DOHH2 (cell line): Measurements from ENCODE around the gene ADM.

Source experiments
- H3F3A ChIP-seq: fragments of 200-600 bp; sonication (generic), shearing (Covaris generic); 2 replicates; pipeline ENCODE4 v1.6.0; 2016; ENCODE audit warnings: antibody characterized with exemption, mild to moderate bottlenecking; ENCODE audit not compliant: control insufficient read depth, insufficient read depth
- H3K27ac ChIP-seq: fragments of 200-600 bp; sonication (generic); 2 replicates; pipeline ENCODE4 v1.5.1; 2014; ENCODE audit warnings: low read depth, mild to moderate bottlenecking, low read length, moderate library complexity
- H3K27me3 ChIP-seq: fragments of 200-600 bp; sonication (generic); 2 replicates; pipeline ENCODE4 v1.6.1; 2014; ENCODE audit warnings: mild to moderate bottlenecking, low read length, mixed read lengths; ENCODE audit not compliant: control insufficient read depth
- H3K36me3 ChIP-seq: fragments of 200-600 bp; sonication (generic); 2 replicates; pipeline ENCODE4 v1.6.1; 2014; ENCODE audit warnings: mild to moderate bottlenecking, low read length, moderate library complexity, mixed read lengths; ENCODE audit not compliant: control insufficient read depth
- H3K4me1 ChIP-seq: fragments of 200-600 bp; sonication (generic); 2 replicates; pipeline ENCODE4 v1.6.1; 2014; ENCODE audit warnings: mild to moderate bottlenecking, low read length, mixed read lengths; ENCODE audit not compliant: control insufficient read depth
- H3K4me2 ChIP-seq: fragments of 200-600 bp; sonication (generic); 2 replicates; pipeline ENCODE4 v1.6.0; 2014; ENCODE audit warnings: mild to moderate bottlenecking, low read length, moderate library complexity
- H3K4me3 ChIP-seq: fragments of 200-600 bp; sonication (generic); 2 replicates; pipeline ENCODE4 v1.5.1; 2014; ENCODE audit warnings: mild to moderate bottlenecking, low read length, mixed read lengths
- H3K79me2 ChIP-seq: fragments of 200-600 bp; sonication (generic); 2 replicates; pipeline ENCODE4 v1.6.1; 2014; ENCODE audit warnings: mild to moderate bottlenecking, low read length, mixed read lengths; ENCODE audit not compliant: control insufficient read depth
- H3K9me2 ChIP-seq: fragments of 200-600 bp; sonication (generic); replicated peaks from 2 replicates; pipeline ENCODE4 v1.6.1; 2014; ENCODE audit warnings: mild to moderate bottlenecking, low read length, mixed read lengths; ENCODE audit not compliant: control insufficient read depth
- H3K9me3 ChIP-seq: fragments of 200-600 bp; sonication (generic); 2 replicates; pipeline ENCODE4 v1.6.1; 2014; ENCODE audit warnings: antibody characterized with exemption, low read length, mixed read lengths; ENCODE audit not compliant: control insufficient read depth, insufficient read depth
- H4K20me1 ChIP-seq: fragments of 200-600 bp; sonication (generic); 2 replicates; pipeline ENCODE4 v1.6.0; 2014; ENCODE audit warnings: low read depth, mild to moderate bottlenecking, antibody characterized with exemption, low read length, moderate library complexity; ENCODE audit not compliant: control insufficient read depth, insufficient read depth
- CTCF ChIP-seq: fragments of 200-600 bp; sonication (generic); IDR thresholded peaks from one replicate; pipeline ENCODE4 v1.5.1; 2014; ENCODE audit warnings: antibody characterized with exemption, mild to moderate bottlenecking, low read depth, low read length; ENCODE audit not compliant: poor library complexity, severe bottlenecking
- EZH2phosphoT487 ChIP-seq: fragments of 200-600 bp; sonication (generic); IDR thresholded peaks from 2 replicates; pipeline ENCODE4 v1.6.1; 2017; ENCODE audit warnings: borderline replicate concordance, mild to moderate bottlenecking, antibody characterized with exemption, low read length, moderate library complexity, mixed read lengths

Gene ADM

GRCh38 chr11:10328314-10329098, 23.6 kb downstream of the ADM start:
- Histone ChIP-seq H3F3A (no peaks in the 10 kb centered on the region), H3K36me3 (no peaks in the 10 kb centered on the region), H3K4me2 (no peak overlapping the region), H3K4me3 (no peak overlapping the region), H3K27ac (no peak overlapping the region), H3K27me3 (peaks cover 35% of the 10 kb centered on the region), H3K79me2 (no peaks in the 10 kb centered on the region), H4K20me1 (no peaks in the 10 kb centered on the region), H3K9me3 (no peaks in the 10 kb centered on the region), H3K4me1 (0 out of 2 replicates have a peak, but pooled peaks cover 4% of the 10 kb centered on the region), H3K9me2 (no peaks in the 10 kb centered on the region)
- TF ChIP-seq CTCF (no peak), EZH2phosphoT487 (no peak)

GRCh38 chr11:10329356-10329755, 24.5 kb downstream of the ADM start:
- Histone ChIP-seq H3F3A (no peaks in the 10 kb centered on the region), H3K27me3 (peaks cover 27% of the 10 kb centered on the region), H3K4me3 (no peak overlapping the region), H3K36me3 (no peaks in the 10 kb centered on the region), H3K79me2 (no peaks in the 10 kb centered on the region), H3K9me2 (no peaks in the 10 kb centered on the region), H3K4me1 (0 out of 2 replicates have a peak, but pooled peaks cover 4% of the 10 kb centered on the region), H3K9me3 (no peaks in the 10 kb centered on the region), H4K20me1 (no peaks in the 10 kb centered on the region), H3K4me2 (no peak overlapping the region), H3K27ac (no peak overlapping the region)
- TF ChIP-seq EZH2phosphoT487: no peak
- TF ChIP-seq CTCF: no peak

GRCh38 chr11:10329935-10330334, 25.1 kb downstream of the ADM start:
- no peak for TF ChIP-seq EZH2phosphoT487
- TF ChIP-seq CTCF: no peak
- no peak overlapping the region for H3K4me2 ChIP-seq
- no peaks in the 10 kb centered on the region for H3K9me2 ChIP-seq
- peaks cover 22% of the 10 kb centered on the region for H3K27me3 ChIP-seq
- no peak overlapping the region for H3K27ac ChIP-seq
- H3F3A ChIP-seq: no peaks in the 10 kb centered on the region
- 0 out of 2 replicates have a peak, but pooled peaks cover 4% of the 10 kb centered on the region for H3K4me1 ChIP-seq
- H3K4me3 ChIP-seq: no peak overlapping the region
- H3K9me3 ChIP-seq: no peaks in the 10 kb centered on the region
- no peaks in the 10 kb centered on the region for H3K79me2 ChIP-seq
- no peaks in the 10 kb centered on the region for H4K20me1 ChIP-seq
- no peaks in the 10 kb centered on the region for H3K36me3 ChIP-seq
